ENCODE data around the gene ZSWIM1. TPM values are rescaled to one million over a fixed set of nuclear protein-coding genes. Genes with fewer than 3 reads are reported as not detected.
"Not testable (repeated sequence)": the region's sequence is repeated elsewhere in the genome, so short reads cannot be mapped to it uniquely, and the experiment has no call there.

Gene ZSWIM1
- total RNA-seq, 1 donor from 2014 or later: 4.0 TPM

- no peak for DNase-seq
Measured at GRCh38 chr20:45909817-45910669, 29.0 kb downstream of the ZSWIM1 start.

- DNase-seq: peak; percentile 95
Measured at GRCh38 chr20:45910670-45911485, 29.9 kb downstream of the ZSWIM1 start.

GRCh38 chr20:45911486-45912343 is 30.7 kb downstream of the ZSWIM1 start, which contains the start of gene PLTP:
PLTP (minus strand) TSS chr20:45912155; CDS start chr20:45911452, 703 bp downstream.
- DNase-seq: peak; percentile 51

GRCh38 chr20:45912344-45912682 is 31.3 kb downstream of the ZSWIM1 start:
- DNase-seq: no peak

DNA sequence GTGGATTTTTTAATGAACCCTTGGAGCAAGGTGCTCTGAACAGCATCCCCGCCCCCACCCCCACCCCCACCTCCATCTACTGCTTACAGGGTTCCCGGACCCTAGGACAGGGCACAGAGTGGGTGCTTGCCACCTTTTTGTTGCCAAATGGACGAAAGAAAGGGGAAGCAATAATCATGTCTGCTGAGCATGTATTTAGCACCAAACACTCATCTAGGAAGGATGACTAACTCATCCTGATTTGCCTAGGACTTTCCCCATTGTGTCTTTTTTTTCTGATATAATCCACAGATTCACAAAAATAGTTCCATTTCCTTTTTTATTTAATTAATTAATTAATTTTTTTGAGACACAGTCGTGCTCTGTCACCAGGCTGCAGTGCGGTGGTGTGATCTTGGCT is 32.1 kb downstream of the ZSWIM1 start:
- no peak for DNase-seq

- DNase-seq: peak; percentile 89
Measured at GRCh38 chr20:45917790-45918141, 36.7 kb downstream of the ZSWIM1 start.

DNA sequence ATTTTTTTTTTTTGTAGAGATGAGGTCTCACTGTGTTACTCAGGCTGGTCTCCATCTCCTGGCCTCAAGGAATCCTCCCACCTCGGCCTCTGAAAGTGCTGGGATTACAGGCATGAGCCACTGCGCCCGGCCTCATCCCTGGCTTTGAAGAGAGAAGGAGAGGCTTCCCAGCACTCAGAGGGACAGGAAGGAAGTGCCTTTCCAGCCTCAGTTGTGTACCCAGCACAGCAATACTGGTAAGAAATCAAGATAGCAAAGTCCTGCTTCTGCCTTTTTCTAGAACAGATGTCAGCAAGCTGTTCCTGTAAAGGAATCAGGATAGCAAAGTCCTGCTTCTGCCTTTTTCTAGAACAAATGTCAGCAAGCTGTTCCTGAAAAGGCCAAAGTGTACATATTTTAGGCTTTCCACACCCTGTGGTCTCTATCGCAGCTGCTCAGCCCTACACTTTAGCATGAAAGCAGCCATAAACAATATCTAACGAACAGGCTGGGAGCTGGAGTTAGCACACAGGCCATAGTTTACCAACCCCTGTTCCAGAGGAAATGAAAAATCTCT is 37.2 kb downstream of the ZSWIM1 start:
- peak; percentile 63 for DNase-seq

DNA sequence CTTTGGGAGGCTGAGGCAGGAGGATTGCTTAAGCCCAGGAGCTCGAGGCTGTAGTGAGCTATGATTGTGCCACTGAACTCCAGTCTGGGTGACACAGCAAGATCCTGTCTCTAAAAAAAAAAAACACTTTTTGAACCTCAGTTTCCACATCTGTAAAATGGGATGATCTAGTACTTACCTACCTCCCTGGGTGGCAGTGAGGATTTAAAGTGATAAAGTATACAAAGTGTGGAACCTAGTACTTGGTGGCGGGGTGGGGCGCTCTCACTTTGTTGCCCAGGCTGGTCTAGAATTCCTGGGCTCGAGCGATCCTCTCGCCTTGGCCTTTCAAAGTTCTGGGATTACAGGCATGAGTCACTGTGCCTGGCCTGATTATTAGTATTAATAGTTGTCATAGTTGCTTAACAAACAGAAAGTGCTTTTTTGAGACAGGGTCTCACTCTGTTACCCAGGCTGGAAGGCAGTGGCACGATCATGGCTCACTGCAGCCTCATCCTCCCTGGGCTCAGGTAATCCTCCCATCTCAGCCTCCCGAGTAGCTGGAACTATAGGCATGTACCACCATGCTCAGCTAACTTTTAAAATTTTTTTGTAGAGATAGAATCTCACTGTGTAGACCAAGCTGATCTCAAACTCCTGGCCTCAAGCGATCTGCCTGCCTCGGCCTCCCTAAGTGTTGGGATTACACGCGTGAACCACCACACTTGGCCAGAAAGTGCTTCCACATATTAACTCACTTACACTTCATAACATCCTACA is 37.9 kb downstream of the ZSWIM1 start:
- no peak for DNase-seq

DNA sequence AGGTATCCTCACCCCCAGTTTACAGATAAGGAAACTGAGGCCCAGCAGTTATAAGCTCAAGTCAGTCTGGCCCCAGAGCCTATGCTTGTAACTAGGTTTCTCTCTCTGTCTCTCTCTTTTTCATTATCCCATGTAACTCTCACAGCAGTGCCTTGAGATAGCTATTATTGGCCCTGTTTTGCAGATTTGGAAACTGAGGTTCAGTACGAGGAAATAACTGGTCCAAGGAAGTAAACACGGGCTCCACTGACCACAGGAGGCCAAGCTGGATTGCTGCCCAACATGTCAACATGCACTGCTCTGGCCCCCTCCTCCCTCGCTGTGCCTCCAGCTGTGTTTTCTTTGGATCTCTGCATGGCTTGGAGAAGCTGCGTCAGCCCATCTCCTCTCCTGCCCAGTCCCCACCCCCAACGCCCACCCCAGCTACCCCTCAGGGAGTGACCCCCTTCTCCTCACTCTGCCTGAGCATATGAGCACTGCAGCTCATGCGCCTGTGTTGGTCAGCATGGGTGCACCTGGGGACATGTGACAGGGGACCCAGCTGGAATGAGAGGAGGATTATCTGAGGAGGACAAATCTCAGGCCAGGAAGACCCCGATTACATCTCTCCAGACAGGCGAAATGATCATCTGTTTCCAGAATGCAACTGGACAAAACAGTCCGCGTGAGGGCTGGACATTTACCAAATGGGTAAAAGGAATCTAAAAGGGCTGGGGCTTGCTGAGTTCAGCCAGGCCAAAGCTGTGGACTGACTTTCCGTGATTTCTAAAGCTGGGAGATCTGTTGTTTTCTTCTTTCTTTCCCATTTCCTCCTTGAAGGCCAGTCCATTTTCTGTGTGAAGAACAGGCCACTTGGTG is 38.7 kb downstream of the ZSWIM1 start:
- DNase-seq: no peak

DNA sequence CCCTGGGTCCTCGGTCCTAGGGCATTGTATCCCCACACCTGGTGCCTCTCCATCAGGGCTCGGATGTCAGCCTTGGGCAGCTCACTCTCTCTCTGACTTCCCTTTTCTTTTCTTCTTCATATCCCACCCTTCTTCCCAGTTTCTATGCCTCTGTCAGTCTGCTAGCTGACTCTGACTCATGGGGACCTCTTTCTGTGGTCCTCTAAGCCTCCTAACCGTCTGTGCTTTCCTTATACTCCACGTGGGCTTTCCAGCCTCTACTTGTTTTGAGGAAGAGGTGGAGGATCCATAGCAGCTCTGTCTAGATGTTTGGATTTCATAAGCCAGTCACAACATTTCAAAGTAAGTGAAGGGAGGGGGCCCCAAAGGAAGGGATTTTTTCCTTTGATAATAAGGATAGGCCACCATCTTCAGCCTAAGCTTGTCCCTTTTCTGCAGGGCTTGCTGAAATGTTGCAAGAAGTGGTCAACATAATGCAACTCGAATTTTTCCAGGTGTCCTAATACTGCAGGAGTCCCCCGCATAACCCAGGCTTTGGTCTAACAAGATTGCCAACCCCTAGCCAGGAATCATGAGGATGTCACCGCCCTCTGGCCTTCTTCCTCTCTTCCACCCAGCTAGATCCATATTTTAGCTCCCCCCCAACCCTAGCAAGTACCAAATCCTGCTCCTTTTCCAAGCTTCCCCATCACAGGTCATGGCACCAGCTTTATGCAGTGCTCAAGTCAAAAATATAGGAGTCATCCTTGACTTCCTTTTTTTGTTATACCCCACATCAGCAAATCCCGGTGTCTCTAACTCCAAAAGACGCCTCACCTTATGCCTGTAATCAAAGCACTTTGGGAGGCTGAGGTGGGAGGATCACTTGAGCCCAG is 39.7 kb downstream of the ZSWIM1 start:
- no peak for DNase-seq

DNA sequence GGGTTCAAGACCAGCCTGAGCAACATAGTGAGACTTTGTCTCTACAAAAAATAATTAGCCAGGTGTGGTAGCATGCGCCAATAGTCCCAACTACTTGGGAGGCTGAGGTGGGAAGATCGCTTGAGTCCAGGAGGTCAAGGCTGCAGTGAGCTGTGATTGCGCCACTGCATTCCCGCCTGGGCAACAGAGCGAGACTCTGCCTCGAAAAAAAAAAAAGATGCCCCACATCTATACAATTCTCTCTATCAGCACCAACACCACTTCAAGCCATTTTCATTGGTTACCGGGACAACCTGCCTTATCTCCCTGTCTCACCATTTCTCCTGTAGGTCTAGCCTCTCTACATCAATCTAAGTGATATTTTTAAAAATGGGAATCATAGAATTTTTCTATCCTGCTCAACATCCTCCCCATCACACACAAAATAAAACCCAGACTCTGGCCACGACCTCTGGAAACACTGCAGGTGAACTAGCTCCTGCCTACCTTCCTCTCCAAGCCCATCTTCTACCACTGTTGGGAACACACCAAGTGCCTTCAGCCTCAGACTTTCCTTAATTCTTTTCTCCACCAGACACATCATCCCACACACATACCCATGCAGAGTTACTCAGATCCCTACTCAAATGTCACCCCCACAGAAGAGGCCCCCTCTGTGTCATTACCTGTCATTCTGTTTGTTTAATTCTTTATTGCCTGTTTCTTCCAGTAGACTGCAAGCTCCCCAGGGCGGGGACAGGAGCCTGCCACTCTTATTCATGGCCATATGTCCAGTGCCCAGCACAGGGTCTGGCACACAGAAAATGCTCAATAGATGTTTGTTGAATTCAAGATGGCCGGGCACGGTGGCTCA is 40.5 kb downstream of the ZSWIM1 start:
- no peak for DNase-seq

DNA sequence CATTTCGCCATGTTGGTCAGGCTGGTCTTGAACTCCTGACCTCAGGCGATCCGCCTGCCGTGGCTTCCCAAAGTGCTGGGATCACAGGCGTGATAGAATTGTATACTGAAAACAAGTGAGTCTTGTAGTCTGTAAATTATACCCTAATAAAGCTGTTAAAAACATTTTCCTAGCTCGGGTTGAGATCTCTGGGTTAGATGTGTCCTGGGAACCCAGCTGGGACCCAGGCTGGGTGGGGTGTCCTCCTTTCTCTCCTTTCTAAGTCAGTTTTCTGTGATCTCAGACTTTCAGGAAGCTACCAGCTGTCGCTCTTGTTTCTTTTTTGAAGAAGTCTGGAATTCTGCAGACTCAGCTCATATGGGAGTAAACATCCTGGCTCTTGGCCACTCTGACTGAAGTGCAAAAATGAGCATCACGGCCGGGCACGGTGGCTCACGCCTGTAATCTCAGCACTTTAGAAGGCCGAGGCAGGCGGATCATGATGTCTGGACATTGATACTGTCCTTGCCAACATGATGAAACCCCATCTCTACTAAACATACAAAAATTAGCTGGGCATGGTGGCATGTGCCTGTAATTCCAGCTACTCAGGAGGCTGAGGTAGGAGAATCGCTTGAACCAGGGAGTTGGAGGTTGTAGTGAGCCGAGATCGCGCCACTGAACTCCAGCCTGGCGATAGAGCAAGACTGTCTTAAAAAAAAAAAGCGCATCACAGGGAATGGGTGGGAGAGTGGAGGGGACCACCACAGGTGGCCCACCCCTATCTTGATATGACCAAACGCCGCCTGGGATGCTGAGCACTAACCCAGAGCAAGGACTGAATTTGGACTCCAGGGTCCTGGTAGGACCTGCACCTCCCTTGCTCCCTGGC is 43.6 kb downstream of the ZSWIM1 start:
- DNase-seq: peak; percentile 63

- DNase-seq: no peak
Measured at GRCh38 chr20:45925821-45926506, 44.9 kb downstream of the ZSWIM1 start.

- DNase-seq: no peak
Measured at GRCh38 chr20:45926731-45927070, 45.7 kb downstream of the ZSWIM1 start.

DNA sequence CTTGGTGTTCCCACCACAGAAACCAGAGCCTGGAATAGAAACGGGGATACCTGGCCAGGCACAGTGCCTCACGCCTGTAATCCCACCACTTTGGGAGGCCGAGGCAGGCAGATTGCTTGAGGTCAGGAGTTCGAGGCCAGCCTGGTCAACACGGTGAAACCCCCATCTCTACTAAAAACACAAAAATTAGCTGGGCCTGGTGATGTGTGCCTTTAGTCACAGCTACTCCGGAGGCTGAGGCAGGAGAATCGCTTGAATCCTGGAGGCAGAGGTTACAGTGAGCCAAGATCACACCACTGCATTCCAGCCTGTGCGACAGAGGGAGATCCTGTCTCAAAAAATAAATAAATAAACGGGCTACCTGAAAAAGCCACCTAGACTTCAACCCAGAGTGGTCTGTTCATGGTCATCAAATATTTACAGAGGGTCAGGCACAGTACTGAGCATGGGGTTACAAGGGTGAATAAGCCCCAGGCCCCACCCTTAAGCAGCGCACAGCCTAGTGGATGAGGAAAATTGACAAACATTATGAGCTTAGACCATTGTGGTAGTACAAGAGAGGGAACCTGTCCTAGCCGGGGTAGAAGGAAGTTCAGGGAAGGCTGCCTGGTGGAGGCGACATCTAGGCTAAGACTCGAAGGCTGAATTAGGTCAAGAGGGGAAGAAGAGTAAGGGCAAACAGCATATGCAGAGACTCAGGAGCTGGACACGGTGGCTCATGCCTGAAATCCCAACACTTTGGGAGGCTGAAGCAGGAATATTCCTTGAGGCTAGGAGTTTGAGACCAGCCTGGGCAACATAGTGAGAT is 46.2 kb downstream of the ZSWIM1 start:
- DNase-seq: no peak

GRCh38 chr20:45931680-45932079 is 50.7 kb downstream of the ZSWIM1 start:
- DNase-seq: not testable (repeated sequence)

All from skin of body (tissue), 2 donors.